ENCODE data around the gene PLXNA4. TPM values are rescaled to one million over a fixed set of nuclear protein-coding genes. Genes with fewer than 3 reads are reported as not detected.

PLXNA4 gene
- total RNA-seq, 1 donor from 2014 or later = 13.6 TPM

DNA sequence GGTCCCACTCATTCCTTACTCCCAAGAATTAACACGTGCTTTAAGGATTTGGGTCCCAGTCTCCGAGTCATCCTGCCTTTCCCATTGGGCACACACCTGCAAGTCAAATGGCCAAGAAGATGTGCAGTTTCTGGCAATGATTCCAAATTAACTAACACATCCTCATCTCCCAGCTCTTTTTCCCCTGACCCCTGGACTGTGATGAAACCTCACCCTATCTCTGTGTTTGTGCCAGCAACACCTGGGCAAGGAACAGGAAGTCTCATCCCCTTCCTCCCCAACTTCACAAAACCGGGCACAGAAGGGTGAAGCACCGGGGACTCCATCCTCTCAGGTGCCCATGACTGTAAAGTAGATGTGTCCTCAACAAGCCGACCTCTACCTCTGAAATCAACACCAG is 54.8 kb downstream of the PLXNA4 start:
- Mint-ChIP-seq H3K4me1 (ENCODE audit: unreplicated experiment) (no peaks in the 10 kb centered on the region), H3K36me3 (no peaks in the 10 kb centered on the region), H3K27ac (no peak overlapping the region), H3K4me3 (no peak overlapping the region), H3K27me3 (peaks cover 5% of the 10 kb centered on the region), H3K9me3 (no peaks in the 10 kb centered on the region)
- TF ChIP-seq, protein P1, sequence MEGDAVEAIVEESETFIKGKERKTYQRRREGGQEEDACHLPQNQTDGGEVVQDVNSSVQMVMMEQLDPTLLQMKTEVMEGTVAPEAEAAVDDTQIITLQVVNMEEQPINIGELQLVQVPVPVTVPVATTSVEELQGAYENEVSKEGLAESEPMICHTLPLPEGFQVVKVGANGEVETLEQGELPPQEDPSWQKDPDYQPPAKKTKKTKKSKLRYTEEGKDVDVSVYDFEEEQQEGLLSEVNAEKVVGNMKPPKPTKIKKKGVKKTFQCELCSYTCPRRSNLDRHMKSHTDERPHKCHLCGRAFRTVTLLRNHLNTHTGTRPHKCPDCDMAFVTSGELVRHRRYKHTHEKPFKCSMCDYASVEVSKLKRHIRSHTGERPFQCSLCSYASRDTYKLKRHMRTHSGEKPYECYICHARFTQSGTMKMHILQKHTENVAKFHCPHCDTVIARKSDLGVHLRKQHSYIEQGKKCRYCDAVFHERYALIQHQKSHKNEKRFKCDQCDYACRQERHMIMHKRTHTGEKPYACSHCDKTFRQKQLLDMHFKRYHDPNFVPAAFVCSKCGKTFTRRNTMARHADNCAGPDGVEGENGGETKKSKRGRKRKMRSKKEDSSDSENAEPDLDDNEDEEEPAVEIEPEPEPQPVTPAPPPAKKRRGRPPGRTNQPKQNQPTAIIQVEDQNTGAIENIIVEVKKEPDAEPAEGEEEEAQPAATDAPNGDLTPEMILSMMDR (conservative IDR thresholded peaks at IDR 0.05) = no peak
- no peak for DNase-seq (ENCODE audit: extremely low spot score, unreplicated experiment)

DNA sequence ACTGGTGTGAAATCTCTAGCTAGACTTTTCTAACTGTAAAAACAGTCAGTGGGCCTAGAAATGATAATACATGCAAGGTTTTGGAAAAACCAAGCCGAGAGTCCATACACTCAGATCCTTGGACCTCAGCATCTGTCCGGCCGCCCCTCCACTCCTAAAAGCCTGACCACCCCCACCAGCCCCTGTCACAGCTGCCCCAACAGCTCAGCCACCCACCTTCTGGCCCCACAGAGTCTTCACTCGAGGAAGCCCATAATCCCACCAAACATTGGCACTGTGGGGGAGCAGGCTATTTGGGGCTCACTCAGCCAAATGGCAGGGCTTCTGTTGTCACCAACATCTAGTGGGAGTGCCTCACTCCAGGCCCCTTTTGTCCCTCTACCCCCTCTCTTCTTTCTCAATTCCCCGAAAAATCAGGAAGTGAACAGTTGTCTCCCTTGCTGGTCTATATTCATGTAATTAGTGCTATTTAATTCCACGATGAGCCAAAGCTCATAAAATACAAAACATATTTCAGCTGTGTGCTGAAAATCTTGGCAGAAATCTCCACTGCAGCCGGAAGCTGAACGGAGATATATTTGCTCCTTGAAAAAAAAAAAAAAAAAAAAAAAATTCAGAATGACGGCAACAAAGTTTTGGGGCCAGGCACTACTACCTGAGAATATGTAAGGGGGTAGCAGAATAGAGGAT is 55.5 kb downstream of the PLXNA4 start:
- no peaks in the 10 kb centered on the region for H3K9me3 Mint-ChIP-seq
- no peak for DNase-seq (ENCODE audit: extremely low spot score, unreplicated experiment)
- no peak overlapping the region for H3K4me3 Mint-ChIP-seq
- TF ChIP-seq, protein P1 (conservative IDR thresholded peaks at IDR 0.05) = no peak
- H3K27ac Mint-ChIP-seq = no peak overlapping the region
- no peaks in the 10 kb centered on the region for H3K4me1 Mint-ChIP-seq (ENCODE audit: unreplicated experiment)
- H3K36me3 Mint-ChIP-seq = no peaks in the 10 kb centered on the region
- peaks cover 5% of the 10 kb centered on the region for H3K27me3 Mint-ChIP-seq

DNA sequence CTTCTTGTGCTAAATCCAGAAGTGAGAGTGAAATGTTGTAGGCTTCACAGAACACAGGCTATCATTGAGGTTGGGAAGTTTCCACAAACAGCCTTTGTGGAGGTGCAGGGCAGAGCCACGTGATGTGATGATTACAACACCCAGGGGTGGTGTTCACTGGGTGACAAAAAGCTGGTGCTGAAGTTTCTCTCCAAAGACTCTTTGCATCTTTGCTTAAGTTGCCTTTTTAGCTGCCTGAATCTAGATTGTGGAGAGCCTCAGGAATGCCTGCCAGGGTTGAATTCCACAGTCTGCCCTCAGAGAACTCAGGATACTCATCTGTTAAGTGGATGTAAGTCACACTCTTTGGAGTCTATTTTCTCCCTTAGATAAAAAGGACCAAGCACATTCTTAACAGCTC is 56.3 kb downstream of the PLXNA4 start:
- Mint-ChIP-seq H3K27ac (no peak overlapping the region), H3K36me3 (no peaks in the 10 kb centered on the region), H3K4me3 (no peak overlapping the region), H3K4me1 (ENCODE audit: unreplicated experiment) (no peaks in the 10 kb centered on the region), H3K9me3 (no peaks in the 10 kb centered on the region), H3K27me3 (peaks cover 5% of the 10 kb centered on the region)
- TF ChIP-seq, protein P1 (conservative IDR thresholded peaks at IDR 0.05) = no peak
- DNase-seq (ENCODE audit: extremely low spot score, unreplicated experiment) = no peak

DNA sequence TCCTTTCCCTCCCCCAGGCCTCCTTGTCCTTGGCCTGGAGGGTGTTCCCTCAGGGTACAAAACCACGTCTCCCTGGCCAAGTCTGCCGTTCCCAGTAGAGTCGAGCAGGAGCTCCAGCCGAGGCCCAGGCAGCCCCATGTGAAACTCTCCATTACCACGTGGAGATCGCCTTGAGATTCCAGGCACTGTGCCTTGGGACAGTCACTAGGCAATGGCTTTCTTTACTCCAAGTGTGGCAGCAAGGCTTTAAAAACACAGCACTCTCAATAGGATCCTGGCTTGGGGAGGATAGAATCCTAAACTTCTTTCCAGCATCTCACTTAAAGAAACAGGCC is 57.5 kb downstream of the PLXNA4 start:
- no peaks in the 10 kb centered on the region for H3K36me3 Mint-ChIP-seq
- no peak overlapping the region for H3K27ac Mint-ChIP-seq
- H3K9me3 Mint-ChIP-seq = no peaks in the 10 kb centered on the region
- no peak for DNase-seq (ENCODE audit: extremely low spot score, unreplicated experiment)
- TF ChIP-seq, protein P1 (conservative IDR thresholded peaks at IDR 0.05) = no peak
- H3K4me3 Mint-ChIP-seq = no peak overlapping the region
- H3K27me3 Mint-ChIP-seq = peaks cover 5% of the 10 kb centered on the region
- H3K4me1 Mint-ChIP-seq (ENCODE audit: unreplicated experiment) = no peaks in the 10 kb centered on the region

DNA sequence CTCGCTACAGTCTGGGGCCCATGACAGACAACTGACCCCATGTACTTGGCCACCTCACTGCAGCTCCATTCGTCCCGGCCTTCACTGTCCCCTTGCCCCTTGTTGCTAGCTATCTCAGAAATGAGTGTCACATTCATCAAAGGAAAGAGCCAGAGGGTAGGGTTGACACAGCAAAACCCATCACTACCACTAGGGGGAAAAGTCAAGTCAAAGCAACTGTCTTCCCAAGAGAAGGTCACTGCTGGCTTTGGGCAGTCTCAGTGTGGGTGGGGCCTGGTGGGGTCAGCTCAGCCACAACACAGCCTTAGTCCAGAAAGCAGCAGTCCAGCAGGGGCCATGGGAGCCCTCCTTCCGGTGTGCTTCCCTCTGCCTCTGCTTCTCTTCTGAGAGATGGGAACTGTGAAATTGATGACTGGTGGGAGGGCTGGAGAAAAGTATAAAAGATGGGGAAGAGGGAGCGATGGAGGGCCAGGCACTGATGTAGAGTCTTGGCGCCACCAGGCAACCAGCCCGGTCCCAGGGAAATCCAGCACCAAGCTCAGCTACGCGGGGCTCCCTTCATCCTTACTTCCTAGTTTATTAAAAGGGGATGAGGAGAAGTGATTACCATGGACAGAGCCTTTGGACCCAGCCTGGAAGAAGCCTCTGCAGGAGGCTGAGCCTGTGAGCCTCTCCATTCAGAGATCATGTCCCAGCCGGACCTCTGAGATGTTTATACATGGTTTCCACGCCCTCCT is 58.0 kb downstream of the PLXNA4 start:
- no peaks in the 10 kb centered on the region for H3K9me3 Mint-ChIP-seq
- peaks cover 5% of the 10 kb centered on the region for H3K27me3 Mint-ChIP-seq
- no peak overlapping the region for H3K27ac Mint-ChIP-seq
- no peak overlapping the region for H3K4me3 Mint-ChIP-seq
- DNase-seq (ENCODE audit: extremely low spot score, unreplicated experiment) = no peak
- no peaks in the 10 kb centered on the region for H3K4me1 Mint-ChIP-seq (ENCODE audit: unreplicated experiment)
- no peaks in the 10 kb centered on the region for H3K36me3 Mint-ChIP-seq
- TF ChIP-seq, protein P1 (conservative IDR thresholded peaks at IDR 0.05) = peak; percentile 73

All from type B pancreatic cell (in vitro differentiated cells).